Measurements from ENCODE around the gene NFATC2. TPM values are rescaled to one million over a fixed set of nuclear protein-coding genes. Genes with fewer than 3 reads are reported as not detected.

Gene NFATC2
- total and polyA plus RNA-seq, 8 donors = 5.3 to 12.3 (median 8.5) TPM

GRCh38 chr20:51458751-51459439 is 83.6 kb downstream of the NFATC2 start:
- ATAC-seq (no peak), DNase-seq (no peak)
- Histone ChIP-seq H3K9me3 (no peaks in the 10 kb centered on the region), H3K27ac (no peak overlapping the region), H3K4me1 (peaks cover 6 to 14% of the 10 kb centered on the region in 2 donors), H3K4me3 (no peak overlapping the region), H3K27me3 (no peaks in the 10 kb centered on the region), H3K36me3 (no peaks in the 10 kb centered on the region)
- intact Hi-C loops (cut with DNase I) = no loop called here
- no peak for TF ChIP-seq CTCF (IDR thresholded peaks at IDR 0.05)

GRCh38 chr20:51457533-51457932 is 85.0 kb downstream of the NFATC2 start:
- no peaks in the 10 kb centered on the region for H3K36me3 ChIP-seq
- DNase-seq = no peak
- H3K9me3 ChIP-seq = no peaks in the 10 kb centered on the region

GRCh38 chr20:51456511-51457509 is 85.7 kb downstream of the NFATC2 start:
- Histone ChIP-seq H3K4me3 (peak overlapping the region in 1 of 2 donors; percentile 27), H3K4me1 (peaks cover 6 to 14% of the 10 kb centered on the region in 2 donors), H3K27me3 (no peaks in the 10 kb centered on the region), H3K9me3 (no peaks in the 10 kb centered on the region), H3K27ac (peak overlapping the region; percentile 27 to 59), H3K36me3 (no peaks in the 10 kb centered on the region)
- TF ChIP-seq CTCF (IDR thresholded peaks at IDR 0.05) = no peak
- ATAC-seq (peak; percentile 98), DNase-seq (peak; percentile 86 to 95 (median 93))
- intact Hi-C loops (cut with DNase I) = no loop called here

More at GRCh38 chr20:51457533-51457932, 85.0 kb downstream of the NFATC2 start:
- ATAC-seq = no peak
- intact Hi-C loops (cut with DNase I) = no loop called here
- no peak for TF ChIP-seq CTCF (IDR thresholded peaks at IDR 0.05)
- H3K4me1 ChIP-seq = peaks cover 6 to 14% of the 10 kb centered on the region in 2 donors
- H3K27me3 ChIP-seq = no peaks in the 10 kb centered on the region
- H3K4me3 ChIP-seq = no peak overlapping the region
- no peak overlapping the region for H3K27ac ChIP-seq

- intact Hi-C loops (cut with DNase I) = no loop called here
- H3K4me3 ChIP-seq = no peak overlapping the region
These were observed 88.2 kb downstream of the NFATC2 start for GRCh38 chr20:51454250-51454865.

More at GRCh38 chr20:51454250-51454865, 88.2 kb downstream of the NFATC2 start:
- H3K27ac ChIP-seq = no peak overlapping the region
- no peaks in the 10 kb centered on the region for H3K36me3 ChIP-seq
- peaks cover 6 to 14% of the 10 kb centered on the region in 2 donors for H3K4me1 ChIP-seq
- TF ChIP-seq CTCF (IDR thresholded peaks at IDR 0.05) = no peak
- ATAC-seq = no peak
- DNase-seq = no peak
- no peaks in the 10 kb centered on the region for H3K9me3 ChIP-seq
- H3K27me3 ChIP-seq = no peaks in the 10 kb centered on the region

All from left lung (tissue), 10 donors.